B cell (primary cell): ENCODE results near the gene NACC1. TPM values are rescaled to one million over a fixed set of nuclear protein-coding genes. Genes with fewer than 3 reads are reported as not detected.

Experiments used
- ATAC-seq: fragments of 200-7000 bp; cut with Tn5 transposase; one replicate; pipeline ENCODE4 v1.10.0; 2021; ENCODE audit warnings: low read depth, mild to moderate bottlenecking, moderate number of reproducible peaks, moderate library complexity
- CTCF ChIA-PET: fragments of 350-600 bp; sonication (Branson Sonifier 250); formaldehyde crosslinking; loops from one replicate; lab custom pipeline; 2021; ENCODE audit warnings: antibody characterized with exemption, inconsistent platforms; lab: Charles Lee
- POLR2A ChIA-PET: fragments of 350-600 bp; sonication (Branson Sonifier 250); formaldehyde crosslinking; loops from one replicate; lab custom pipeline; 2021; ENCODE audit warnings: antibody characterized with exemption; lab: Charles Lee
- DNase-seq: peaks from one replicate; pipeline ENCODE4 v3.0.0; 2013
- H2AFZ ChIP-seq: 2 replicates; pipeline ENCODE4 v1.6.1; 2012; ENCODE audit warnings: mild to moderate bottlenecking, low read depth, low read length; ENCODE audit not compliant: insufficient read depth, poor library complexity, severe bottlenecking
- H3K27ac ChIP-seq, 2 donors: 1 replicate in 1 of 2; 2 replicates in 1 of 2; pipeline ENCODE4 v1.5.1; 2012 to 2013; ENCODE audit warnings: low read length in 2 of 2, mild to moderate bottlenecking in 2 of 2, moderate library complexity in 1 of 2
- H3K27me3 ChIP-seq, 4 experiments: fragments of 200-600 bp in 1 of 4; sonication (generic) in 1 of 4; replicated peaks in 1 of 4; 1 replicate in 2 of 4; 2 replicates in 2 of 4; pipeline versions ENCODE4 v1.6.1 to v1.7.0; 2013 to 2016; ENCODE audit warnings: low read length in 3 of 4, mild to moderate bottlenecking in 2 of 4, mixed read lengths in 1 of 4, moderate library complexity in 1 of 4; ENCODE audit not compliant: insufficient read depth in 4 of 4, control insufficient read depth in 3 of 4; ENCODE audit errors: control extremely low read depth in 1 of 4
- H3K36me3 ChIP-seq, 2 experiments: replicated peaks in 1 of 2; 1 replicate in 1 of 2; 2 replicates in 1 of 2; pipeline versions ENCODE4 v1.6.1 to v1.7.1; 2013; ENCODE audit warnings: low read length in 1 of 2; ENCODE audit not compliant: insufficient read depth in 2 of 2, control insufficient read depth in 1 of 2; ENCODE audit errors: control extremely low read depth in 1 of 2, extremely low read depth in 1 of 2
- H3K4me1 ChIP-seq, 2 donors: fragments of 200-600 bp in 1 of 2; sonication (generic) in 1 of 2; 1 replicate in 1 of 2; 2 replicates in 1 of 2; pipeline versions ENCODE4 v1.5.1 to v1.6.1; 2013 to 2017; ENCODE audit warnings: low read length in 2 of 2; ENCODE audit not compliant: control insufficient read depth in 2 of 2, insufficient read depth in 2 of 2
- H3K4me2 ChIP-seq: replicated peaks from 2 replicates; pipeline ENCODE3; 2012; ENCODE audit warnings: mild to moderate bottlenecking, low read depth, low read length; ENCODE audit not compliant: poor library complexity, severe bottlenecking
- H3K4me3 ChIP-seq, 5 experiments: fragments of 200-600 bp in 1 of 5; sonication (generic) in 1 of 5; 1 replicate in 3 of 5; 2 replicates in 2 of 5; pipeline versions ENCODE4 v1.5.1 to v1.7.0; 2011 to 2016; ENCODE audit warnings: low read length in 4 of 5, mild to moderate bottlenecking in 4 of 5, low read depth in 2 of 5, control low read depth in 1 of 5, moderate library complexity in 1 of 5; ENCODE audit not compliant: insufficient read depth in 1 of 5; ENCODE audit errors: control extremely low read depth in 1 of 5, extremely low read depth in 1 of 5
- H3K79me2 ChIP-seq: fragments of 200-600 bp; sonication (generic); one replicate; pipeline ENCODE4 v1.6.0; 2016; ENCODE audit warnings: low read length; ENCODE audit not compliant: control insufficient read depth, insufficient read depth
- H3K9ac ChIP-seq: fragments of 200-600 bp; sonication (generic); 2 replicates; pipeline ENCODE4 v1.6.1; 2017; ENCODE audit warnings: mild to moderate bottlenecking, low read length, moderate library complexity
- H3K9me3 ChIP-seq, 3 donors: one replicate each; pipeline versions ENCODE4 v1.6.1 to v1.7.1; 2013; ENCODE audit warnings: low read length in 2 of 3; ENCODE audit not compliant: control insufficient read depth in 2 of 3, insufficient read depth in 1 of 3; ENCODE audit errors: control extremely low read depth in 1 of 3
- H4K20me1 ChIP-seq: 2 replicates; pipeline ENCODE4 v1.6.0; 2012; ENCODE audit warnings: mild to moderate bottlenecking, low read length; ENCODE audit not compliant: insufficient read depth, control insufficient read depth, poor library complexity, severe bottlenecking
- H3K27ac Mint-ChIP-seq: one replicate; pipeline ENCODE4 v1.8.0; 2021; ENCODE audit warnings: mixed read lengths
- H3K27me3 Mint-ChIP-seq: one replicate; pipeline ENCODE4 v1.8.0; 2021; ENCODE audit warnings: mixed read lengths
- H3K4me1 Mint-ChIP-seq: one replicate; pipeline ENCODE4 v1.8.0; 2021; ENCODE audit warnings: mixed read lengths
- H3K4me3 Mint-ChIP-seq: one replicate; pipeline ENCODE4 v1.8.0; 2021; ENCODE audit warnings: mixed read lengths
- H3K9me3 Mint-ChIP-seq: one replicate; pipeline ENCODE4 v1.8.0; 2022; ENCODE audit warnings: mixed read lengths; ENCODE audit not compliant: insufficient read depth
- EZH2 ChIP-seq: IDR thresholded peaks from 2 replicates; pipeline ENCODE4 v1.6.1; 2012; ENCODE audit warnings: borderline replicate concordance, low read depth, mild to moderate bottlenecking, moderate library complexity, low read length; ENCODE audit not compliant: insufficient read depth, poor library complexity, severe bottlenecking
- WGBS: methylation state at CpG from one replicate; pipeline ENCODE4 v1.1.5; 2013; ENCODE audit warnings: missing lambda C conversion rate; ENCODE audit not compliant: insufficient coverage; 5-methylcytosine and 5-hydroxymethylcytosine counted together
- intact Hi-C: fragments of 100-400 bp; cut with micrococcal nuclease; formaldehyde crosslinking; loops from one replicate; pipeline ENCODE4 v1.10.0; 2022
- polyA plus RNA-seq: library from polyadenylated mRNA; depleted of rRNA; stranded (reverse); fragments of >200 nt; gene quantifications from 2 replicates; pipeline ENCODE4 v1.2.3, GENCODE V29; 2012
- total RNA-seq, 2 donors: library from RNA; stranded (reverse); fragments of 120-200 nt in 1 of 2; gene quantifications; 1 replicate in 1 of 2; 2 replicates in 1 of 2; pipeline versions ENCODE4 v1.2.3 to v1.2.4, GENCODE V29; 2013 to 2022
- TF ChIP-seq, protein P1 (sequence below): fragments of 200-600 bp; IDR thresholded peaks from one replicate; pipeline ENCODE4 v1.8.0; 2022; ENCODE audit warnings: antibody characterized with exemption, mild to moderate bottlenecking

NACC1 gene
- total and polyA plus RNA-seq, 2 donors (not counting 1 experiment from before 2014, with no cell fraction given): 25.9 to 27.5 TPM

DNA sequence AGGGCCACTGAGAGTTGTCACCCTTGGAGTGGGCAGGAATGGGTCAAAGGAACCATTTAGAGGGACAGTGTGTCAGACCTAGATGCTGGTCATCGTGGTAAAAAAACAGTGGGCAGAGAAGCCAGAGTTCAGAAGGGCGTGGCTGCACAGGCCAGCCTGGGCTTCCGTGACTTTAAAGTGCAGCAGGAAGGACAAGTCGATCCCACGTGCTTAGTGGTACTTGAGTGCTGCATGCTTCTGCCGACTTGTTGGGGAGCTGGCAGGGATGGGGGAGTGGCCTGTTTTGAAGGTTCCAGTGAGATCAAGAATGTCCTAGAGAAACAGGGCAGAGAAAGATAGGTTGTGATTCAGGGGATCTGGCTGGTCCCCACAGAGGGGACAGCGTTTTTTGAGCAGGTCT lies 32.4 kb upstream of the NACC1 start:
- WGBS: 60% methylated on average over 7 of the region's 7 CpGs
- no peak for DNase-seq
- H3K27ac Mint-ChIP-seq: no peak overlapping the region

DNA sequence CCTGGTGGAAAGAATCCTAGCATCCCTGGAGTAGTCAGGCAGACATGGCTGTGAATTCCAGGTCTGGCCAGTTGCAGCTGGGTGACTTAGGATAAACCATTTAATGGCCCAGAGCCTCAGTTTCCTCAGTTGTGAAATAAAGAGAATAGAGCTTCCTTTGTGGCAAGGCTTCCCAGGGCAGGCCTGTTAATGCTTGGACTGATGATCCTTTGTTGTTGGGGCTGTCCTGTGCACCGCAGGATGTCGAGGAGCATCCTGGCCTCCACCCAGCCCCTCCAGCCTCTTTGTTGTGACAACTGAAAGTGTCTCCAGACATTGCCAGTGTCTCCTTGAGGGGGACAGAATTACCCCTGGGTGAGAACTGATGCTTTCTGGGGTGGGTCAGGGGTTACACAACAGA lies 31.7 kb upstream of the NACC1 start:
- Mint-ChIP-seq H3K9me3 (no peaks in the 10 kb centered on the region), H3K4me1 (no peaks in the 10 kb centered on the region), H3K27ac (no peak overlapping the region), H3K4me3 (no peak overlapping the region), H3K27me3 (peaks cover 4% of the 10 kb centered on the region)
- Histone ChIP-seq H3K36me3 (no peaks in the 10 kb centered on the region), H3K4me2 (no peak overlapping the region), H4K20me1 (no peaks in the 10 kb centered on the region), H3K27ac (no peak overlapping the region), H3K9ac (no peak overlapping the region), H2AFZ (no peak overlapping the region), H3K9me3 (no peaks in the 10 kb centered on the region), H3K4me1 (no peaks in the 10 kb centered on the region), H3K4me3 (no peak overlapping the region), H3K79me2 (no peaks in the 10 kb centered on the region), H3K27me3 (no peaks in the 10 kb centered on the region)
- ATAC-seq (no peak), DNase-seq (no peak)
- POLR2A ChIA-PET: interaction anchor here (0.5 kb wide), 1 partner anchor 15 kb away, joined by 6 read pairs; no protein-coding TSS in a partner anchor
- TF ChIP-seq, protein P1, sequence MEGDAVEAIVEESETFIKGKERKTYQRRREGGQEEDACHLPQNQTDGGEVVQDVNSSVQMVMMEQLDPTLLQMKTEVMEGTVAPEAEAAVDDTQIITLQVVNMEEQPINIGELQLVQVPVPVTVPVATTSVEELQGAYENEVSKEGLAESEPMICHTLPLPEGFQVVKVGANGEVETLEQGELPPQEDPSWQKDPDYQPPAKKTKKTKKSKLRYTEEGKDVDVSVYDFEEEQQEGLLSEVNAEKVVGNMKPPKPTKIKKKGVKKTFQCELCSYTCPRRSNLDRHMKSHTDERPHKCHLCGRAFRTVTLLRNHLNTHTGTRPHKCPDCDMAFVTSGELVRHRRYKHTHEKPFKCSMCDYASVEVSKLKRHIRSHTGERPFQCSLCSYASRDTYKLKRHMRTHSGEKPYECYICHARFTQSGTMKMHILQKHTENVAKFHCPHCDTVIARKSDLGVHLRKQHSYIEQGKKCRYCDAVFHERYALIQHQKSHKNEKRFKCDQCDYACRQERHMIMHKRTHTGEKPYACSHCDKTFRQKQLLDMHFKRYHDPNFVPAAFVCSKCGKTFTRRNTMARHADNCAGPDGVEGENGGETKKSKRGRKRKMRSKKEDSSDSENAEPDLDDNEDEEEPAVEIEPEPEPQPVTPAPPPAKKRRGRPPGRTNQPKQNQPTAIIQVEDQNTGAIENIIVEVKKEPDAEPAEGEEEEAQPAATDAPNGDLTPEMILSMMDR: no peak
- no peak for TF ChIP-seq EZH2
- WGBS: 100% methylated on average over 1 of the region's 2 CpGs
- intact Hi-C loops: no loop called here
- CTCF ChIA-PET: interaction anchor here (0.8 to 1.9 kb wide), 6 partner anchors 9 to 121 kb away, joined by 3 to 12 read pairs (median 4); no protein-coding TSS in a partner anchor

More for the DNA sequence above, 32.4 kb upstream of the NACC1 start:
- Histone ChIP-seq H4K20me1 (no peaks in the 10 kb centered on the region), H3K9me3 (no peaks in the 10 kb centered on the region), H3K4me2 (no peak overlapping the region), H2AFZ (no peak overlapping the region), H3K27me3 (no peaks in the 10 kb centered on the region), H3K79me2 (no peaks in the 10 kb centered on the region), H3K36me3 (no peaks in the 10 kb centered on the region), H3K9ac (no peak overlapping the region), H3K27ac (no peak overlapping the region), H3K4me3 (no peak overlapping the region), H3K4me1 (no peaks in the 10 kb centered on the region)
- ChIA-PET POLR2A (interaction anchor here (0.5 kb wide), 1 partner anchor 15 kb away, joined by 6 read pairs; no protein-coding TSS in a partner anchor), CTCF (interaction anchor here (0.8 to 1.9 kb wide), 6 partner anchors 9 to 193 kb away, joined by 3 to 8 read pairs (median 4); no protein-coding TSS in a partner anchor)
- Mint-ChIP-seq H3K4me3 (no peak overlapping the region), H3K27me3 (peaks cover 4% of the 10 kb centered on the region), H3K9me3 (no peaks in the 10 kb centered on the region), H3K4me1 (no peaks in the 10 kb centered on the region)
- ATAC-seq: no peak
- intact Hi-C loops: no loop called here
- TF ChIP-seq, protein P1: no peak
- no peak for TF ChIP-seq EZH2
